Naive B cell (primary cell): ENCODE data around the gene NFX1. TPM values are rescaled to one million over a fixed set of nuclear protein-coding genes. Genes with fewer than 3 reads are reported as not detected.
"Not testable (repeated sequence)": the region's sequence is repeated elsewhere in the genome, so short reads cannot be mapped to it uniquely, and the experiment has no call there.

ENCODE experiments used
- ATAC-seq, 2 donors: fragments of 150-1000 bp; cut with Tn5 transposase; 2 replicates each; pipeline ENCODE4 v1.10.0; 2021; ENCODE audit warnings: low read depth in 2 of 2, mild to moderate bottlenecking in 2 of 2, moderate library complexity in 2 of 2
- DNase-seq: peaks from one replicate; pipeline ENCODE4 v3.0.0; 2022
- H3K27ac Mint-ChIP-seq, 6 donors: one replicate each; pipeline ENCODE4 v1.8.0; 2020 to 2022; ENCODE audit warnings: mild to moderate bottlenecking in 6 of 6, mixed read lengths in 6 of 6, moderate library complexity in 5 of 6, inconsistent platforms in 2 of 6
- H3K27me3 Mint-ChIP-seq, 3 donors: one replicate each; pipeline ENCODE4 v1.8.0; 2021 to 2022; ENCODE audit warnings: mixed read lengths in 3 of 3, mild to moderate bottlenecking in 1 of 3
- H3K36me3 Mint-ChIP-seq, 2 donors: one replicate each; pipeline ENCODE4 v1.8.0; 2020 to 2022; ENCODE audit warnings: mixed read lengths in 2 of 2, inconsistent platforms in 1 of 2, mild to moderate bottlenecking in 1 of 2
- H3K4me1 Mint-ChIP-seq, 3 donors: one replicate each; pipeline ENCODE4 v1.8.0; 2020 to 2022; ENCODE audit warnings: mixed read lengths in 3 of 3, inconsistent platforms in 1 of 3, mild to moderate bottlenecking in 1 of 3, moderate library complexity in 1 of 3
- H3K4me3 Mint-ChIP-seq, 8 donors: one replicate each; pipeline ENCODE4 v1.8.0; 2020 to 2022; ENCODE audit warnings: mild to moderate bottlenecking in 8 of 8, mixed read lengths in 8 of 8, moderate library complexity in 8 of 8, inconsistent platforms in 2 of 8
- H3K9me3 Mint-ChIP-seq, 7 donors: one replicate each; pipeline ENCODE4 v1.8.0; 2020 to 2022; ENCODE audit warnings: mixed read lengths in 7 of 7, mild to moderate bottlenecking in 5 of 7, inconsistent platforms in 2 of 7, moderate library complexity in 1 of 7
- polyA plus RNA-seq, 6 donors: library from polyadenylated mRNA; unstranded; fragments of 300-500 nt; fragmentation: Illumina TruSeq; gene quantifications; one replicate each; pipeline ENCODE4 v1.2.3, GENCODE V29; 2021; ENCODE audit warnings: low read depth in 6 of 6

NFX1 gene
- polyA plus RNA-seq, 6 donors from 2014 or later, result 25.7 to 59.9 (median 41.2) TPM

DNA sequence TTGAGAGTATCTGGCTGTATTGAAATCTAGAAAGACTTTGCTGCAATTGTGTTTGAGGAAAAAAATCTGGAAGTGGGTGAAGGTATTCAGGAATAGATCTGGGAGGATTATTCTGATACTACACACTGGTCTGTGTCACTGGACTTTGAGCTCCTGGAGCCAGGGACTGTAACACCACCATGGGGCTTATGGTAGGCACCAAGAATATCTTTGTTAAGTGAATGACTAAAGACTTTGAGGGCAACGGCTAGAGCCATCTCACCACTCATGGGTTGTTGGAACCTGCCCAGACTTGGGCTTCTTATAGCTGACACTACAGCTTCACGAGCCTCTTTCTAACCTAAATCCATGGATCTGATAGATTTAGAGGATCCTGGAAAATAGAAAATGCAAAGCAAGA lies 10.2 kb downstream of the NFX1 start:
- H3K27ac Mint-ChIP-seq, result peak overlapping the region in 5 of 6 donors; percentile 15 to 83 (median 76)
- H3K4me1 Mint-ChIP-seq, result peaks cover 37 to 59% (median 49%) of the 10 kb centered on the region in 3 donors
- H3K4me3 Mint-ChIP-seq, result no peak overlapping the region
- no peak for DNase-seq
- no peaks in the 10 kb centered on the region for H3K9me3 Mint-ChIP-seq
- no peaks in the 10 kb centered on the region for H3K27me3 Mint-ChIP-seq
- peaks cover 18 to 31% of the 10 kb centered on the region in 2 donors for H3K36me3 Mint-ChIP-seq
- ATAC-seq, result no peak

DNA sequence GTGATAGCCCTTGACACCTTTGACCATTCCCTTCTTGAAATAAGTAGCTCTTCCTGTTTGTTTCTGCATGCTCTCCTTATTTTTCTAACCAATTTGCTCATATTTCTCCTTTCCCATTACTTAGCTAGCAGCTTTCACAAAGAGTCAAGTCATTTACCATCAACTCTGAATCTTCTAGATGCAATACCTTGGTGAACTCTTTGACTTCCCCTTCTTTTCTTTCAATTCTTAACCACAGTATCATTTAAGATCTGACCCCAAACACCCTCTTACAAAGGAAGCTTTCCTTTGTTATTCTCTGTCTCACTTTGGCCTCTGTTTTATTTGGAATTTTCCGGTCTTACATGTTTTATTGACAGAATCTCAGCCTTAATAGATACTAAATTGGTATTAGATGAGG lies 14.0 kb downstream of the NFX1 start:
- Mint-ChIP-seq H3K27me3 (no peaks in the 10 kb centered on the region), H3K27ac (no peak overlapping the region), H3K9me3 (no peaks in the 10 kb centered on the region), H3K4me3 (no peak overlapping the region), H3K4me1 (peaks cover 3 to 24% (median 11%) of the 10 kb centered on the region in 3 donors), H3K36me3 (peaks cover 7 to 28% of the 10 kb centered on the region in 2 donors)
- ATAC-seq, result no peak
- no peak for DNase-seq

- no peaks in the 10 kb centered on the region for H3K27me3 Mint-ChIP-seq
- no peaks in the 10 kb centered on the region for H3K9me3 Mint-ChIP-seq
- peaks cover 13 to 27% of the 10 kb centered on the region in 2 donors for H3K36me3 Mint-ChIP-seq
- H3K4me3 Mint-ChIP-seq, result no peak overlapping the region
- DNase-seq (no peak), ATAC-seq (no peak)
- H3K4me1 Mint-ChIP-seq, result peaks cover 2 to 12% (median 4%) of the 10 kb centered on the region in 3 donors
- no peak overlapping the region for H3K27ac Mint-ChIP-seq
These were observed 15.7 kb downstream of the NFX1 start for GRCh38 chr9:33306037-33306436.

GRCh38 chr9:33307067-33307466 lies 16.8 kb downstream of the NFX1 start:
- Mint-ChIP-seq H3K4me1 (peaks cover 0 to 11% (median 7%) of the 10 kb centered on the region in 3 donors), H3K27ac (no peak overlapping the region), H3K27me3 (no peaks in the 10 kb centered on the region), H3K4me3 (no peak overlapping the region), H3K9me3 (no peaks in the 10 kb centered on the region), H3K36me3 (peaks cover 13 to 28% of the 10 kb centered on the region in 2 donors)
- no peak for DNase-seq
- ATAC-seq, result no peak

- Mint-ChIP-seq H3K27ac (peak overlapping the region in 1 of 6 donors; percentile 12), H3K4me1 (peaks cover 2 to 6% (median 3%) of the 10 kb centered on the region in 3 donors), H3K4me3 (no peak overlapping the region), H3K27me3 (no peaks in the 10 kb centered on the region), H3K9me3 (no peaks in the 10 kb centered on the region), H3K36me3 (peaks cover 24 to 30% of the 10 kb centered on the region in 2 donors)
- ATAC-seq (no peak), DNase-seq (no peak)
These were observed 19.6 kb downstream of the NFX1 start for GRCh38 chr9:33309903-33310302.

- no peaks in the 10 kb centered on the region for H3K27me3 Mint-ChIP-seq
- DNase-seq, result no peak
- ATAC-seq, result no peak
- H3K9me3 Mint-ChIP-seq, result no peaks in the 10 kb centered on the region
- peaks cover 2 to 6% (median 3%) of the 10 kb centered on the region in 3 donors for H3K4me1 Mint-ChIP-seq
- H3K27ac Mint-ChIP-seq, result peak overlapping the region in 1 of 6 donors; percentile 58
- no peak overlapping the region for H3K4me3 Mint-ChIP-seq
- H3K36me3 Mint-ChIP-seq, result peaks cover 32 to 36% of the 10 kb centered on the region in 2 donors
These were observed 20.4 kb downstream of the NFX1 start for GRCh38 chr9:33310748-33311147.

DNA sequence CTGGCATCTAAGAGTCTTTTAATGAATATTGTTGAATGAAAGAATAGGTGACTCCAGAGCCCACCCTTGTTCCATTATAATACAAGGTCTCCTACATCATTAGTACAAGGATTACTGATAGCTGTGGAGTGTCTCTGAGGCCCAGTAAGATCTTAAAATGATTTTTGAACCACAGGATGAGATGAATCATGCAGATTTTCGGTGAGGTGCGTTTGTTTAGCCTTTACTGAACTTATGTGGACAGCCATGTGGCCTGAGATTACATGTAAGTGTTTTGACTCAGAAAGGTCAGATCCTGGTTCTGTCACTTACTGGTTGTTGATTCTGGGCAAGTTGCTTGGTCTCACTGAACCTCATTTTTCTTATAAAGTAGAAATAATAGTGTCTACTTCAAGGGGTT lies 21.6 kb downstream of the NFX1 start:
- ATAC-seq (no peak), DNase-seq (no peak)
- H3K4me1 Mint-ChIP-seq, result peaks cover 2 to 6% (median 3%) of the 10 kb centered on the region in 3 donors
- H3K36me3 Mint-ChIP-seq, result peaks cover 37 to 40% of the 10 kb centered on the region in 2 donors
- no peak overlapping the region for H3K27ac Mint-ChIP-seq
- no peaks in the 10 kb centered on the region for H3K27me3 Mint-ChIP-seq
- no peaks in the 10 kb centered on the region for H3K9me3 Mint-ChIP-seq
- H3K4me3 Mint-ChIP-seq, result no peak overlapping the region

- no peaks in the 10 kb centered on the region for H3K27me3 Mint-ChIP-seq
- peak overlapping the region in 1 of 8 donors; percentile 35 for H3K4me3 Mint-ChIP-seq
- peaks cover 0 to 6% (median 3%) of the 10 kb centered on the region in 3 donors for H3K4me1 Mint-ChIP-seq
- no peak for DNase-seq
- peaks cover 38 to 52% of the 10 kb centered on the region in 2 donors for H3K36me3 Mint-ChIP-seq
- H3K9me3 Mint-ChIP-seq, result no peaks in the 10 kb centered on the region
- no peak for ATAC-seq
- H3K27ac Mint-ChIP-seq, result peak overlapping the region in 2 of 6 donors; percentile 4 to 91
These were observed 25.1 kb downstream of the NFX1 start for GRCh38 chr9:33315371-33315770.

DNA sequence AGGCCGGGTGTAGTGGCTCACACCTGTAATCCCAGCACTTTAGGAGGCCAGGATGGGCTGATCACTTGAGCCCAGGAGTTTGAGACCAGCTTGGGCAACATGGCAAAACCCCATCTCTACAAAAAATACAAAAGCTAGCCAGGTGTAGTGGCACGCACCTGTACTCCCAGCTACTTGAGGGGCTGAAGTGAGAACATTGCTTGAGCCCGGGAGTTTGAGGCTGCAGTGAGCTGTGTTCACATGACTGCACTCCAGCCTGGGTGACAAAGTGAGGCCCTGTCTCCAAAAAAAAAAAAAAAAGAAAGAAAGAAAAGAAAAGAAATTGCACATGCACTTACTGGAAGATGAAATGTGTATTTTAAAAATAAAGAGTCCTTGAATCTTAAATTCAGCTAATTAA lies 26.8 kb downstream of the NFX1 start:
- not testable (repeated sequence) for H3K4me1 Mint-ChIP-seq, H3K4me3 Mint-ChIP-seq, H3K27me3 Mint-ChIP-seq, ATAC-seq, DNase-seq, H3K9me3 Mint-ChIP-seq, H3K27ac Mint-ChIP-seq
- peaks cover 45 to 52% of the 10 kb centered on the region in 2 donors for H3K36me3 Mint-ChIP-seq

DNA sequence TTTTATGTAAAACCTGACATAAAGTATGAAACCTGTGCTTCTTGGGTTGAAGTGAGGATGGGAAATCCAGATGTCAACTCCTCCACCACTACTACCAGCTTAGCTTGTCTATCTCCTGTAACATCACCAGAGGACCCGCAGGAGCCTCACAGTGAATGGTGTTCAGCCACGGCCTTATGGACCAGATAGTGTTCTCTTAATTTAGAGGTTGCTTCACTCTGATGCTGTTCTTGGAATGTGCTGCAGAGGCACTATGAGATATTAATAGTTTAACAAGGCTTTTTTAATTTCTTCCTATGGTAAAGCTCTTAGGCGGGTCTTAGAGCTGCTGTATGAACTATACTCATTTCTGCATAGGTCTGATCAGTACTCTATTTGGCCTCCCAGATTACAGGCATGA lies 27.9 kb downstream of the NFX1 start:
- Mint-ChIP-seq H3K4me1 (peaks cover 0 to 4% (median 0%) of the 10 kb centered on the region in 3 donors), H3K9me3 (peaks cover 0 to 2% (median 0%) of the 10 kb centered on the region in 7 donors), H3K4me3 (no peak overlapping the region), H3K27me3 (no peaks in the 10 kb centered on the region), H3K27ac (no peak overlapping the region), H3K36me3 (peaks cover 51 to 57% of the 10 kb centered on the region in 2 donors)
- ATAC-seq (no peak), DNase-seq (no peak)

DNA sequence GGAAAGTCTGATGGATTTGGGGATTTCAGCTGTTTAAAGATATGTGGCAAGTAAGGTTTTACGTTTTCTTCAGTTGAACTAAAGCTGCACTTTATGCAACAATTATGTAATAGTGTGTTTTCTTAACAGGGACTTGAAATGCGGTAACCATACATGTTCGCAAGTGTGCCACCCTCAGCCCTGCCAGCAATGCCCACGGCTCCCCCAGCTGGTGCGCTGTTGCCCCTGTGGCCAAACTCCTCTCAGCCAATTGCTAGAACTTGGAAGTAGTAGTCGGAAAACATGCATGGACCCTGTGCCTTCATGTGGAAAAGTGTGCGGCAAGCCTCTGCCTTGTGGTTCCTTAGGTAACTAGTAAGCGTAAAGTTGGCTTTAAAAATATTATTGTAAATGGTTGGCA lies 28.5 kb downstream of the NFX1 start:
- Mint-ChIP-seq H3K9me3 (peaks cover 0 to 2% (median 0%) of the 10 kb centered on the region in 7 donors), H3K4me3 (no peak overlapping the region), H3K4me1 (no peaks in the 10 kb centered on the region), H3K36me3 (peaks cover 47 to 54% of the 10 kb centered on the region in 2 donors), H3K27ac (peak overlapping the region in 2 of 6 donors; percentile 26 to 77), H3K27me3 (no peaks in the 10 kb centered on the region)
- DNase-seq (no peak), ATAC-seq (no peak)

DNA sequence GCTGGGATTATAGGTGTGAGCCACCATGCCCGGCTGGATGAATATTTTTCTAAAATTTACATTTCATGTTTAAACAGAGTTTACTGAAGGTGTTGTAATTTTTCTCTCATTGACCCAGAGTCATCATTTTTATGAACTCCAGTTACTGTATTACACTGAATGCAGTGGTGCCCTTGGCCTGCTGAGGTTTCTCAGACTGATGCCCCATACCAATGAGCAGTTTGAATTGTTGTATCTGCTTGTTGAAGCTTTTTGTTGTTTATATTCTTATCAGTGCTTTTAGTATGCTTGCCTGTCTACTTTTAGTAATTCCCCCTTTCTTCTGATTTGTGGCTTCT lies 29.9 kb downstream of the NFX1 start:
- Mint-ChIP-seq H3K4me3 (no peak overlapping the region), H3K27me3 (no peaks in the 10 kb centered on the region), H3K36me3 (peaks cover 51 to 61% of the 10 kb centered on the region in 2 donors), H3K4me1 (no peaks in the 10 kb centered on the region), H3K9me3 (peaks cover 0 to 8% (median 0%) of the 10 kb centered on the region in 7 donors), H3K27ac (no peak overlapping the region)
- ATAC-seq (no peak), DNase-seq (no peak)

- Mint-ChIP-seq H3K9me3 (peaks cover 0 to 8% (median 0%) of the 10 kb centered on the region in 7 donors), H3K27me3 (no peaks in the 10 kb centered on the region), H3K27ac (no peak overlapping the region), H3K4me3 (no peak overlapping the region), H3K4me1 (no peaks in the 10 kb centered on the region), H3K36me3 (peaks cover 48 to 58% of the 10 kb centered on the region in 2 donors)
- ATAC-seq (no peak), DNase-seq (no peak)
These were observed 30.4 kb downstream of the NFX1 start for GRCh38 chr9:33320568-33321261.

GRCh38 chr9:33329117-33329563 lies 38.8 kb downstream of the NFX1 start:
- H3K27me3 Mint-ChIP-seq, result no peaks in the 10 kb centered on the region
- ATAC-seq (no peak), DNase-seq (no peak)
- no peak overlapping the region for H3K4me3 Mint-ChIP-seq
- H3K36me3 Mint-ChIP-seq, result peaks cover 27 to 40% of the 10 kb centered on the region in 2 donors
- H3K4me1 Mint-ChIP-seq, result no peaks in the 10 kb centered on the region
- H3K9me3 Mint-ChIP-seq, result peaks cover 0 to 8% (median 0%) of the 10 kb centered on the region in 7 donors
- H3K27ac Mint-ChIP-seq, result peak overlapping the region in 1 of 6 donors; percentile 26
